Common myeloid progenitor, CD34-positive (primary cell): ENCODE data around the gene EDC4.

ENCODE experiments used
- CTCF ChIA-PET: fragments of 350-600 bp; sonication (Branson Sonifier 250); formaldehyde crosslinking; loops from one replicate; lab custom pipeline; 2021; ENCODE audit warnings: antibody characterized with exemption; lab: Charles Lee
- POLR2A ChIA-PET: fragments of 350-600 bp; sonication (Branson Sonifier 250); formaldehyde crosslinking; loops from one replicate; lab custom pipeline; 2021; ENCODE audit warnings: antibody characterized with exemption; lab: Charles Lee
- DNase-seq, 3 donors: peaks; one replicate each; pipeline versions ENCODE4 v3.0.0 to v3.0.0-alpha.2; 2013
- H3K27ac ChIP-seq, 2 experiments: 1 replicate in 1 of 2; 2 replicates in 1 of 2; pipeline ENCODE4 v1.7.0; 2013; ENCODE audit warnings: inconsistent platforms in 2 of 2, low read length in 2 of 2, mild to moderate bottlenecking in 2 of 2, low read depth in 1 of 2, moderate library complexity in 1 of 2; ENCODE audit not compliant: severe bottlenecking in 2 of 2, insufficient read depth in 1 of 2, poor library complexity in 1 of 2
- H3K27me3 ChIP-seq, 5 experiments: replicated peaks in 2 of 5; 1 replicate in 3 of 5; 2 replicates in 2 of 5; pipeline versions ENCODE4 v1.6.1 to v1.7.0; 2013; ENCODE audit warnings: low read length in 4 of 5, mild to moderate bottlenecking in 2 of 5, moderate library complexity in 2 of 5, inconsistent platforms in 1 of 5; ENCODE audit not compliant: insufficient read depth in 5 of 5, control insufficient read depth in 4 of 5
- H3K36me3 ChIP-seq, 4 experiments: 1 replicate in 2 of 4; 2 replicates in 2 of 4; pipeline versions ENCODE4 v1.6.1 to v1.7.0; 2013; ENCODE audit warnings: low read length in 3 of 4, control low read depth in 1 of 4, mild to moderate bottlenecking in 1 of 4; ENCODE audit not compliant: control insufficient read depth in 4 of 4, insufficient read depth in 4 of 4
- H3K4me1 ChIP-seq, 4 experiments: 1 replicate in 3 of 4; 2 replicates in 1 of 4; pipeline versions ENCODE4 v1.6.1 to v1.7.1; 2013; ENCODE audit warnings: low read length in 3 of 4, mild to moderate bottlenecking in 3 of 4, control low read depth in 1 of 4, inconsistent platforms in 1 of 4, moderate library complexity in 1 of 4; ENCODE audit not compliant: control insufficient read depth in 4 of 4, insufficient read depth in 4 of 4; ENCODE audit errors: control extremely low read depth in 1 of 4
- H3K4me3 ChIP-seq, 7 experiments: 1 replicate in 4 of 7; 2 replicates in 3 of 7; pipeline versions ENCODE4 v1.5.1 to v1.7.0; 2013; ENCODE audit warnings: mild to moderate bottlenecking in 7 of 7, low read length in 6 of 7, moderate library complexity in 6 of 7, inconsistent platforms in 2 of 7, low read depth in 2 of 7, control low read depth in 1 of 7; ENCODE audit not compliant: insufficient read depth in 4 of 7, control insufficient read depth in 1 of 7; ENCODE audit errors: extremely low read depth in 1 of 7
- H3K9me3 ChIP-seq, 5 experiments: 1 replicate in 4 of 5; 2 replicates in 1 of 5; pipeline versions ENCODE4 v1.6.1 to v1.7.1; 2013; ENCODE audit warnings: low read length in 4 of 5, mild to moderate bottlenecking in 2 of 5, inconsistent platforms in 1 of 5, low read depth in 1 of 5, moderate library complexity in 1 of 5; ENCODE audit not compliant: control insufficient read depth in 4 of 5, insufficient read depth in 2 of 5; ENCODE audit errors: control extremely low read depth in 1 of 5
- WGBS: methylation state at CpG from one replicate; pipeline ENCODE4 v1.1.5; 2013; ENCODE audit not compliant: insufficient coverage; 5-methylcytosine and 5-hydroxymethylcytosine counted together

Gene EDC4

GRCh38 chr16:67897231-67897630, 24.4 kb downstream of the EDC4 start:
- Histone ChIP-seq H3K27ac (no peak overlapping the region), H3K9me3 (no peaks in the 10 kb centered on the region), H3K27me3 (no peaks in the 10 kb centered on the region), H3K4me1 (peaks cover 14 to 36% (median 18%) of the 10 kb centered on the region in 4 experiments), H3K36me3 (peaks cover 3 to 9% (median 6%) of the 10 kb centered on the region in 4 experiments), H3K4me3 (no peak overlapping the region)
- POLR2A ChIA-PET: no interaction called here
- no peak for DNase-seq
- WGBS: 100% methylated on average over 2 of the region's 3 CpGs
- CTCF ChIA-PET: interaction anchor here (0.8 to 22.4 kb wide), 9 partner anchors 9 to 225 kb away, joined by 3 to 216 read pairs (median 4); partner anchors contain the start of genes NRN1L and PSKH1

DNA sequence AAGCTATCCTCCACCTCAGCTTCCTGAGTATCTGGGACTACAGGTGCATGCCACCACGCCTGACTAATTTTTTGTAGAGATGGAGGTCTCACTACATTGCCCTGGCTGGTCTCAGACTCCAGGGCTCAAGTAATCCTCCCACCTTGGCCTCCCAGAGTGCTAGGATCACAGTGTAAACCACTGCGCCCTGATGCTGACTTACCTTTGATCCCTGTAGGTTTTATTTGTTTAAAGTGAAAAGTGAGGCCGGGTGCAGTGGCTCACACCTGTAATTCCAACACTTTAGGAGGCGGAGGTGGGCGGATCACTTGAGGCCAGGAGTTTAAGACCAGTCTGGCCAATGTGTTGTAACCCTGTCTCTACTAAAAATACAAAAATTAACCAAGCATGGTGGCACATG, 28.9 kb downstream of the EDC4 start:
- peaks cover 0 to 18% (median 6%) of the 10 kb centered on the region in 4 experiments for H3K4me1 ChIP-seq
- H3K4me3 ChIP-seq: no peak overlapping the region
- 95% methylated on average over 5 of the region's 5 CpGs for WGBS
- no peaks in the 10 kb centered on the region for H3K9me3 ChIP-seq
- peaks cover 2 to 20% (median 10%) of the 10 kb centered on the region in 4 experiments for H3K36me3 ChIP-seq
- H3K27ac ChIP-seq: no peak overlapping the region
- POLR2A ChIA-PET: no interaction called here
- CTCF ChIA-PET: interaction anchor here (1.2 to 22.4 kb wide), 3 partner anchors 14 to 30 kb away, joined by 3 to 216 read pairs (median 4); partner anchors contain the start of genes CTRL, NRN1L and PSKH1
- no peaks in the 10 kb centered on the region for H3K27me3 ChIP-seq
- no peak for DNase-seq

- 96% methylated on average over 4 of the region's 4 CpGs for WGBS
- ChIA-PET POLR2A (no interaction called here), CTCF (interaction anchor here (0.9 to 22.4 kb wide), 3 partner anchors 15 to 29 kb away, joined by 3 to 216 read pairs (median 4); partner anchors contain the start of genes CTRL, NRN1L and PSKH1)
- Histone ChIP-seq H3K36me3 (peaks cover 0 to 20% (median 10%) of the 10 kb centered on the region in 4 experiments), H3K4me3 (no peak overlapping the region), H3K4me1 (peaks cover 0 to 18% (median 6%) of the 10 kb centered on the region in 4 experiments), H3K27ac (no peak overlapping the region), H3K27me3 (no peaks in the 10 kb centered on the region), H3K9me3 (no peaks in the 10 kb centered on the region)
- DNase-seq: no peak
These were observed 30.0 kb downstream of the EDC4 start for GRCh38 chr16:67902831-67903230.

DNA sequence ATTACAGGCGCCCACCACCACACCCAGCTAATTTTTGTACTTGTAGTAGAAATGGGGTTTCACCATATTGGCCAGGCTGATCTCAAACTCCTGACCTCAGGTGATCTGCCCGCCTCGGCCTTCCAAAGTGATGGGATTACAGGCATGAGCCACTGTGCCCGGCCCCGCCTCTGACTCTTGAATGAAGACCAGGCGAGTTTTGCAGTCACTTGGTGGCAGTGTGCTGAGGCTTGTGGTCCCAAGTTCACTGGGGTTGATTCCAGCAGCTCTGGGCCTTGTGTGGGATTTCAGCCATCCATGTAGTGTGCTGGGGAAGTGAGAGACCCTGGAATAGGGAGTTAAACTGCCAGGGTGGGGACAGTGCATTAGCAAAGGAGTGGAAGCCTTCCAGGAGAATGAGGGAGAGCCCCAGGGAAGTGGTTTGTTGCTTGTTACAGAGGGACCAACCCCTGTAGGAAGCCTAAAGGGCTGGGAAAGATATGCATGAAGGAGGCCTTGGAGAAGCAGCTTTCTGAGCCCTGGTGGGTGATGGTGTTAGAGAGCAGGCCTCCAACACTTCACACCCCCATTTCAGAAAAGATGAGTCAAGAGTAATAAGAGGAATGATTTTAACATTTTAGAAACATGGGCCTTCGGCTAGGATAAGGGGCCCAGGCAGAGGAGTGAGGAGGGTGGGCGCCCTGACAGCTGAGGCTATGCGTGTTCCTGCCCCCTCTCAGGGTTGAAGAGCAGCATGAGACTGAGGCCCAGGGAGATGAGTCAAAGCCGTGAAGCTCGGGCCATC, 34.7 kb downstream of the EDC4 start:
- Histone ChIP-seq H3K27me3 (no peaks in the 10 kb centered on the region), H3K36me3 (peaks cover 4 to 44% (median 31%) of the 10 kb centered on the region in 4 experiments), H3K27ac (no peak overlapping the region), H3K9me3 (no peaks in the 10 kb centered on the region), H3K4me1 (peaks cover 0 to 15% (median 3%) of the 10 kb centered on the region in 4 experiments), H3K4me3 (no peak overlapping the region)
- POLR2A ChIA-PET: interaction anchor here (0.9 kb wide), 1 partner anchor 28 kb away, joined by 3 read pairs; no protein-coding TSS in a partner anchor
- 94% methylated on average over 10 of the region's 11 CpGs for WGBS
- CTCF ChIA-PET: interaction anchor here (0.7 to 22.4 kb wide), 5 partner anchors 9 to 28 kb away, joined by 3 to 216 read pairs (median 4); partner anchors contain the start of genes NRN1L and PSKH1
- DNase-seq: no peak

DNA sequence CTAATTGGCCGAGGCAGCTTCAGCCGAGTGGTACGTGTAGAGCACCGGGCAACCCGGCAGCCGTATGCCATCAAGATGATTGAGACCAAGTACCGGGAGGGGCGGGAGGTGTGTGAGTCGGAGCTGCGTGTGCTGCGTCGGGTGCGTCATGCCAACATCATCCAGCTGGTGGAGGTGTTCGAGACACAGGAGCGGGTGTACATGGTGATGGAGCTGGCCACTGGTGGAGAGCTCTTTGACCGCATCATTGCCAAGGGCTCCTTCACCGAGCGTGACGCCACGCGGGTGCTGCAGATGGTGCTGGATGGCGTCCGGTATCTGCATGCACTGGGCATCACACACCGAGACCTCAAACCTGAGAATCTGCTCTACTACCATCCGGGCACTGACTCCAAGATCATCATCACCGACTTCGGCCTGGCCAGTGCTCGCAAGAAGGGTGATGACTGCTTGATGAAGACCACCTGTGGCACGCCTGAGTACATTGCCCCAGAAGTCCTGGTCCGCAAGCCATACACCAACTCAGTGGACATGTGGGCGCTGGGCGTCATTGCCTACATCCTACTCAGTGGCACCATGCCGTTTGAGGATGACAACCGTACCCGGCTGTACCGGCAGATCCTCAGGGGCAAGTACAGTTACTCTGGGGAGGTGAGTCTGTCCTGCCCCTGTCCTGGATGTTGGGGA, 36.3 kb downstream of the EDC4 start:
- Histone ChIP-seq H3K9me3 (no peaks in the 10 kb centered on the region), H3K27me3 (no peaks in the 10 kb centered on the region), H3K4me3 (no peak overlapping the region), H3K4me1 (peaks cover 0 to 15% (median 3%) of the 10 kb centered on the region in 4 experiments), H3K27ac (peak overlapping the region in 1 of 2 experiments; percentile 10), H3K36me3 (peaks cover 4 to 42% (median 29%) of the 10 kb centered on the region in 4 experiments)
- ChIA-PET POLR2A (no interaction called here), CTCF (interaction anchor here (0.7 to 22.4 kb wide), 2 partner anchors 10 to 21 kb away, joined by 3 to 216 read pairs; partner anchors contain the start of genes NRN1L and PSKH1)
- 98% methylated on average over 33 of the region's 36 CpGs for WGBS
- no peak for DNase-seq

GRCh38 chr16:67910158-67910557, 37.3 kb downstream of the EDC4 start:
- peaks cover 0 to 15% (median 3%) of the 10 kb centered on the region in 4 experiments for H3K4me1 ChIP-seq
- H3K36me3 ChIP-seq: peaks cover 4 to 46% (median 31%) of the 10 kb centered on the region in 4 experiments
- no peaks in the 10 kb centered on the region for H3K9me3 ChIP-seq
- H3K4me3 ChIP-seq: no peak overlapping the region
- H3K27me3 ChIP-seq: no peaks in the 10 kb centered on the region
- DNase-seq: peak in 2 of 3 donors; percentile 65 to 68
- H3K27ac ChIP-seq: peak overlapping the region in 1 of 2 experiments; percentile 10
- POLR2A ChIA-PET: no interaction called here
- WGBS: 66% methylated on average over 2 of the region's 2 CpGs
- CTCF ChIA-PET: interaction anchor here (0.6 to 22.4 kb wide), 9 partner anchors 10 to 130 kb away, joined by 3 to 216 read pairs (median 4); partner anchors contain the start of genes NRN1L, PSKH1 and PSMB10
